ENCODE data around the gene ANAPC2.

DNA sequence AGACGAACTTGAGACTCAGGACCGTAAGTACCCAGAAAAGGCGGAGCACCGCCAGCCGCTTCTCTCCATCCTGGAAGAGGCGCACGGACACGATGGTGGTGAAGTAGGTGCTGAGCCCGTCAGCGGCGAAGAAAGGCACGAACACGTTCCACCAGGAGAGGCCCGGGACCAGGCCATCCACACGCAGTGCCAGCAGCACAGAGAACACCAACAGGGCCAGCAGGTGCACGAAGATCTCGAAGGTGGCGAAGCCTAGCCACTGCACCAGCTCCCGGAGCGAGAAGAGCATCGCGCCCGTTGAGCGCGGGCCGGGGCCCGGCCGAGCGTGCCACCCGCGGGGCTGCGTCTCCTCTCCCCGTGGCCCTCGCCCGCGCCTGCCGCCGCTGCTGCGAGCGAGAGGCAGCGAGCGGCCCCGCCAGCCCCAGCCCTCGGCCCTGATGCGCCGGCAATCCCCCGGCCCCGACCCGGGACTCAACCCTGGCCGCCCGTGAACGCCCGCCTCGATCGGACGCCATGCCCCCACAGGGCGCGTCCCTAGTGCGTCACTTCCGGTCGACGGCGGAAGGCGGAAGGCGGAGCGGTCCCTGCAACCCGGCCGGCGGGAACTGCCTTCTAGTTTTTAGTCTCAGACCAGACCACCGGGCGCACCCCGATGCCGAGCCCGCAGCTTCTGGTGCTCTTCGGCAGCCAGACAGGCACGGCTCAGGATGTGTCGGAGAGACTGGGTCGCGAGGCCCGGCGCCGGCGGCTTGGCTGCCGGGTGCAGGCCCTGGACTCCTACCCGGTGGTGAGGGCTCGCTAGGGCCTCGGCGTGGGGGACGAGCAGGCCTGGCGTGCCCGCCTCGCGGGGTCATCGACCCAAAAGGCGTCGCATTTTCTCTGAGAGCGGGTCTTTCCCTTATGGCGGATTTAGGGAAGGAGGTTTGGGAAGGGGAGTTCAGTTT, 17.0 kb upstream of the ANAPC2 start, which contains the start of the genes NDOR1 and TMEM203:
- TF ChIP-seq, protein P1, sequence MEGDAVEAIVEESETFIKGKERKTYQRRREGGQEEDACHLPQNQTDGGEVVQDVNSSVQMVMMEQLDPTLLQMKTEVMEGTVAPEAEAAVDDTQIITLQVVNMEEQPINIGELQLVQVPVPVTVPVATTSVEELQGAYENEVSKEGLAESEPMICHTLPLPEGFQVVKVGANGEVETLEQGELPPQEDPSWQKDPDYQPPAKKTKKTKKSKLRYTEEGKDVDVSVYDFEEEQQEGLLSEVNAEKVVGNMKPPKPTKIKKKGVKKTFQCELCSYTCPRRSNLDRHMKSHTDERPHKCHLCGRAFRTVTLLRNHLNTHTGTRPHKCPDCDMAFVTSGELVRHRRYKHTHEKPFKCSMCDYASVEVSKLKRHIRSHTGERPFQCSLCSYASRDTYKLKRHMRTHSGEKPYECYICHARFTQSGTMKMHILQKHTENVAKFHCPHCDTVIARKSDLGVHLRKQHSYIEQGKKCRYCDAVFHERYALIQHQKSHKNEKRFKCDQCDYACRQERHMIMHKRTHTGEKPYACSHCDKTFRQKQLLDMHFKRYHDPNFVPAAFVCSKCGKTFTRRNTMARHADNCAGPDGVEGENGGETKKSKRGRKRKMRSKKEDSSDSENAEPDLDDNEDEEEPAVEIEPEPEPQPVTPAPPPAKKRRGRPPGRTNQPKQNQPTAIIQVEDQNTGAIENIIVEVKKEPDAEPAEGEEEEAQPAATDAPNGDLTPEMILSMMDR (IDR thresholded peaks at IDR 0.05), result peak in 1 of 4 experiments; percentile 13
- peak; percentile 71 for TF ChIP-seq POLR2A (IDR thresholded peaks at IDR 0.05)
- TF ChIP-seq POLR2AphosphoS5 (IDR thresholded peaks at IDR 0.05), result peak; percentile 96

All from prostate gland (tissue), 2 donors.